ENCODE results near the gene SLC35E1.

Gene SLC35E1

GRCh38 chr19:16598848-16599247 lies 26.6 kb upstream of the SLC35E1 start:
- no peak for DNase-seq (ENCODE audit: low read depth, low spot score)

- no peak for DNase-seq (ENCODE audit: low read depth, low spot score)
Measured at GRCh38 chr19:16596399-16596798, 24.2 kb upstream of the SLC35E1 start.

GRCh38 chr19:16595097-16595496 lies 22.9 kb upstream of the SLC35E1 start:
- DNase-seq (ENCODE audit: low read depth, low spot score) = no peak

- no peak for DNase-seq (ENCODE audit: low read depth, low spot score)
Measured at GRCh38 chr19:16594681-16595091, 22.5 kb upstream of the SLC35E1 start.

GRCh38 chr19:16594131-16594586 lies 21.9 kb upstream of the SLC35E1 start:
- no peak for DNase-seq (ENCODE audit: low read depth, low spot score)

GRCh38 chr19:16593181-16593580 lies 21.0 kb upstream of the SLC35E1 start:
- DNase-seq (ENCODE audit: low read depth, low spot score) = no peak

- no peak for DNase-seq (ENCODE audit: low read depth, low spot score)
Measured at GRCh38 chr19:16591803-16592556, 19.8 kb upstream of the SLC35E1 start.

- DNase-seq (ENCODE audit: low read depth, low spot score) = no peak
Measured at GRCh38 chr19:16590876-16591802, 18.9 kb upstream of the SLC35E1 start.

GRCh38 chr19:16589917-16590316 lies 17.7 kb upstream of the SLC35E1 start:
- DNase-seq (ENCODE audit: low read depth, low spot score) = no peak

GRCh38 chr19:16588824-16589577 lies 16.8 kb upstream of the SLC35E1 start:
- DNase-seq (ENCODE audit: low read depth, low spot score) = no peak

GRCh38 chr19:16587833-16588823 lies 15.9 kb upstream of the SLC35E1 start:
- no peak for DNase-seq (ENCODE audit: low read depth, low spot score)

GRCh38 chr19:16586991-16587832 lies 15.0 kb upstream of the SLC35E1 start:
- DNase-seq (ENCODE audit: low read depth, low spot score) = no peak

- DNase-seq (ENCODE audit: low read depth, low spot score) = no peak
Measured at GRCh38 chr19:16586477-16586871, 14.3 kb upstream of the SLC35E1 start.

- DNase-seq (ENCODE audit: low read depth, low spot score) = no peak
Measured at GRCh38 chr19:16585808-16586476, 13.7 kb upstream of the SLC35E1 start.

GRCh38 chr19:16585094-16585801 lies 13.0 kb upstream of the SLC35E1 start:
- DNase-seq (ENCODE audit: low read depth, low spot score) = no peak

GRCh38 chr19:16584248-16585093 lies 12.3 kb upstream of the SLC35E1 start:
- DNase-seq (ENCODE audit: low read depth, low spot score) = peak; percentile 28

- no peak for DNase-seq (ENCODE audit: low read depth, low spot score)
Measured at GRCh38 chr19:16582486-16583261, 10.5 kb upstream of the SLC35E1 start.

All from iPS DF 19.7 (cell line).